GM12878 (cell line): Measurements from ENCODE around the gene MAP2K1. TPM values are rescaled to one million over a fixed set of nuclear protein-coding genes. Genes with fewer than 3 reads are reported as not detected.
A peak's percentile ranks its signal among the peaks of the same experiment; 100 is the strongest.

ENCODE experiments used
- BACH1 ChIP-seq: fragments of 450-650 bp; IDR thresholded peaks from 2 replicates; pipeline ENCODE4 v1.6.1; 2017; ENCODE audit warnings: mild to moderate bottlenecking, borderline replicate concordance
- BCL11A ChIP-seq: IDR thresholded peaks from 2 replicates; pipeline ENCODE4 v1.6.1; 2011; ENCODE audit warnings: low read depth, low read length
- BRCA1 ChIP-seq: IDR thresholded peaks from 2 replicates; pipeline ENCODE4 v1.6.1; 2011; ENCODE audit warnings: low read depth, low read length, improper control_type of control experiment
- CHD2 ChIP-seq: IDR thresholded peaks from 2 replicates; pipeline ENCODE4 v1.6.1; 2011; ENCODE audit warnings: low read depth, low read length, improper control_type of control experiment, borderline replicate concordance
- CREB1 ChIP-seq: IDR thresholded peaks from 2 replicates; pipeline ENCODE4 v1.6.1; 2012; ENCODE audit warnings: low read depth, mild to moderate bottlenecking, inconsistent platforms
- IRF4 ChIP-seq: IDR thresholded peaks from 2 replicates; pipeline ENCODE4 v1.6.1; 2011; ENCODE audit warnings: low read depth, low read length
- KAT2A ChIP-seq: conservative IDR thresholded peaks from 2 replicates; pipeline ENCODE4 v1.6.1; 2011; ENCODE audit warnings: low read depth, low read length; ENCODE audit not compliant: control insufficient read depth
- NBN ChIP-seq: fragments of 450-650 bp; IDR thresholded peaks from 2 replicates; pipeline ENCODE4 v1.6.1; 2016
- NFXL1 ChIP-seq: fragments of 450-650 bp; IDR thresholded peaks from 2 replicates; pipeline ENCODE4 v1.6.1; 2017; ENCODE audit warnings: antibody characterized with exemption, mild to moderate bottlenecking, borderline replicate concordance
- POLR2AphosphoS5 ChIP-seq: IDR thresholded peaks from 2 replicates; pipeline ENCODE4 v1.6.1; 2011; ENCODE audit warnings: mild to moderate bottlenecking, low read length, inconsistent platforms
- RB1 ChIP-seq: fragments of 450-650 bp; formaldehyde crosslinking; IDR thresholded peaks from 2 replicates; pipeline ENCODE4 v1.6.1; 2017; ENCODE audit warnings: mild to moderate bottlenecking, borderline replicate concordance
- SP1 ChIP-seq: IDR thresholded peaks from one replicate; pipeline ENCODE4 v1.6.1; 2011; ENCODE audit warnings: low read depth, low read length
- TARDBP ChIP-seq: IDR thresholded peaks from 2 replicates; pipeline ENCODE4 v1.6.1; 2016; ENCODE audit warnings: borderline replicate concordance
- ZZZ3 ChIP-seq: IDR thresholded peaks from 2 replicates; pipeline ENCODE4 v1.6.1; 2011; ENCODE audit warnings: low read depth; ENCODE audit not compliant: control insufficient read depth, insufficient read length
- polyA plus RNA-seq, 11 experiments: library from polyadenylated mRNA; depleted of rRNA in 4 of 11; unstranded in 6 of 11; stranded (reverse) in 5 of 11; fragments of >200 nt; fragmentation: Nextera tagmentation in 4 of 11; fragmentation: Illumina TruSeq in 1 of 11; extraction: Ambion mirVana in 4 of 11; extraction: Trizol in 1 of 11; gene quantifications; 1 replicate in 1 of 11; 2 replicates in 10 of 11; pipeline versions ENCODE4 v1.2.1 to v1.2.3, GENCODE V29; 2011 to 2016; ENCODE audit warnings: inconsistent platforms in 2 of 11, missing spikeins in 2 of 11, low read depth in 1 of 11
- total RNA-seq, 4 experiments: library from RNA; depleted of rRNA in 3 of 4; stranded (reverse); fragments of >200 nt in 3 of 4; fragmentation: Illumina TruSeq in 1 of 4; extraction: Trizol in 1 of 4; gene quantifications; 2 replicates each; pipeline versions ENCODE4 v1.2.1 to v1.2.3, GENCODE V29; 2013 to 2021
- TF ChIP-seq, protein P1 (sequence below): fragments of 450-650 bp; IDR thresholded peaks from 2 replicates; pipeline ENCODE4 v1.6.1; 2017; ENCODE audit warnings: mild to moderate bottlenecking, moderate library complexity
- TF ChIP-seq, protein P2 (sequence below): fragments of 450-650 bp; IDR thresholded peaks from 2 replicates; pipeline ENCODE4 v1.6.1; 2014; ENCODE audit warnings: mild to moderate bottlenecking
- TF ChIP-seq, protein P3 (sequence below): IDR thresholded peaks from 2 replicates; pipeline ENCODE4 v1.6.1; 2011; ENCODE audit warnings: low read depth, mild to moderate bottlenecking, low read length, moderate library complexity, borderline replicate concordance; ENCODE audit errors: extremely low read depth
- TF ChIP-seq, protein P4 (sequence below): IDR thresholded peaks from 2 replicates; pipeline ENCODE4 v1.6.1; 2012; ENCODE audit warnings: low read length, inconsistent platforms
- TF ChIP-seq, protein P5 (sequence below): IDR thresholded peaks from 2 replicates; pipeline ENCODE4 v1.6.1; 2011; ENCODE audit warnings: borderline replicate concordance, low read depth, mild to moderate bottlenecking, moderate library complexity, mixed read lengths, low read length; ENCODE audit not compliant: insufficient read depth; ENCODE audit errors: extremely low read length
- TF ChIP-seq, protein P6 (sequence below): fragments of 450-650 bp; IDR thresholded peaks from 2 replicates; pipeline ENCODE4 v1.6.1; 2016; ENCODE audit warnings: mild to moderate bottlenecking, moderate library complexity, borderline replicate concordance

Gene MAP2K1
- total and polyA plus RNA-seq, 10 of the 15 experiments (the other 5 are each of a cell fraction or from before 2014, with no cell fraction given) = 11.2 to 112 (median 56.6) TPM

DNA sequence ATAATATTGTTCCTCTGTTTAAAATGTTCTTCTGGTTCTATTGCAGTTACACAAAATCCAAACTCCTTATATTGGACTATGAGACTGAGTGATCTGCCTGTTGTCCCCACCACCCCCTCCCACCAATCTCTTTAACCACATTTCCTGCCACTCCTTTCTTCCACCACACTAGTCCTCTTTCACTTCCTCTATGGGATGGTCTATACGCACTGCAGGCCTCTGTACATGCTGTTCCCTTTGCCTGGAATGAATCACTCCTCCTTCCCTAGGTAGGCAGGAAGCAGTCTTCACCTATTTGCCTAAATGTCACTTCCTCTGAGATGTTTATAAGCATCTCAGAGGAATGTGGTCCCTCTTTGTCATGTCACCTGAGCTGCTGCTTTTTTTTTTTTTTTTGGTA, 4.0 kb downstream of the MAP2K1 start (continued):
- no peak for TF ChIP-seq POLR2AphosphoS5
- TF ChIP-seq BCL11A = peak; percentile 92
- TF ChIP-seq CHD2 = no peak
- TF ChIP-seq SP1 = peak; percentile 50
- TF ChIP-seq, protein P1, sequence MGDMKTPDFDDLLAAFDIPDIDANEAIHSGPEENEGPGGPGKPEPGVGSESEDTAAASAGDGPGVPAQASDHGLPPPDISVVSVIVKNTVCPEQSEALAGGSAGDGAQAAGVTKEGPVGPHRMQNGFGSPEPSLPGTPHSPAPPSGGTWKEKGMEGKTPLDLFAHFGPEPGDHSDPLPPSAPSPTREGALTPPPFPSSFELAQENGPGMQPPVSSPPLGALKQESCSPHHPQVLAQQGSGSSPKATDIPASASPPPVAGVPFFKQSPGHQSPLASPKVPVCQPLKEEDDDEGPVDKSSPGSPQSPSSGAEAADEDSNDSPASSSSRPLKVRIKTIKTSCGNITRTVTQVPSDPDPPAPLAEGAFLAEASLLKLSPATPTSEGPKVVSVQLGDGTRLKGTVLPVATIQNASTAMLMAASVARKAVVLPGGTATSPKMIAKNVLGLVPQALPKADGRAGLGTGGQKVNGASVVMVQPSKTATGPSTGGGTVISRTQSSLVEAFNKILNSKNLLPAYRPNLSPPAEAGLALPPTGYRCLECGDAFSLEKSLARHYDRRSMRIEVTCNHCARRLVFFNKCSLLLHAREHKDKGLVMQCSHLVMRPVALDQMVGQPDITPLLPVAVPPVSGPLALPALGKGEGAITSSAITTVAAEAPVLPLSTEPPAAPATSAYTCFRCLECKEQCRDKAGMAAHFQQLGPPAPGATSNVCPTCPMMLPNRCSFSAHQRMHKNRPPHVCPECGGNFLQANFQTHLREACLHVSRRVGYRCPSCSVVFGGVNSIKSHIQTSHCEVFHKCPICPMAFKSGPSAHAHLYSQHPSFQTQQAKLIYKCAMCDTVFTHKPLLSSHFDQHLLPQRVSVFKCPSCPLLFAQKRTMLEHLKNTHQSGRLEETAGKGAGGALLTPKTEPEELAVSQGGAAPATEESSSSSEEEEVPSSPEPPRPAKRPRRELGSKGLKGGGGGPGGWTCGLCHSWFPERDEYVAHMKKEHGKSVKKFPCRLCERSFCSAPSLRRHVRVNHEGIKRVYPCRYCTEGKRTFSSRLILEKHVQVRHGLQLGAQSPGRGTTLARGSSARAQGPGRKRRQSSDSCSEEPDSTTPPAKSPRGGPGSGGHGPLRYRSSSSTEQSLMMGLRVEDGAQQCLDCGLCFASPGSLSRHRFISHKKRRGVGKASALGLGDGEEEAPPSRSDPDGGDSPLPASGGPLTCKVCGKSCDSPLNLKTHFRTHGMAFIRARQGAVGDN = no peak
- TF ChIP-seq, protein P2, sequence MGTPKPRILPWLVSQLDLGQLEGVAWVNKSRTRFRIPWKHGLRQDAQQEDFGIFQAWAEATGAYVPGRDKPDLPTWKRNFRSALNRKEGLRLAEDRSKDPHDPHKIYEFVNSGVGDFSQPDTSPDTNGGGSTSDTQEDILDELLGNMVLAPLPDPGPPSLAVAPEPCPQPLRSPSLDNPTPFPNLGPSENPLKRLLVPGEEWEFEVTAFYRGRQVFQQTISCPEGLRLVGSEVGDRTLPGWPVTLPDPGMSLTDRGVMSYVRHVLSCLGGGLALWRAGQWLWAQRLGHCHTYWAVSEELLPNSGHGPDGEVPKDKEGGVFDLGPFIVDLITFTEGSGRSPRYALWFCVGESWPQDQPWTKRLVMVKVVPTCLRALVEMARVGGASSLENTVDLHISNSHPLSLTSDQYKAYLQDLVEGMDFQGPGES = no peak
- TF ChIP-seq CREB1 = peak; percentile 69; the same call in 1 of the 2 replicates
- TF ChIP-seq, protein P3, sequence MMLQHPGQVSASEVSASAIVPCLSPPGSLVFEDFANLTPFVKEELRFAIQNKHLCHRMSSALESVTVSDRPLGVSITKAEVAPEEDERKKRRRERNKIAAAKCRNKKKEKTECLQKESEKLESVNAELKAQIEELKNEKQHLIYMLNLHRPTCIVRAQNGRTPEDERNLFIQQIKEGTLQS = no peak
- TF ChIP-seq IRF4 = peak; percentile 96
- TF ChIP-seq BRCA1 = no peak
- TF ChIP-seq NBN = peak; percentile 50
- TF ChIP-seq, protein P4, sequence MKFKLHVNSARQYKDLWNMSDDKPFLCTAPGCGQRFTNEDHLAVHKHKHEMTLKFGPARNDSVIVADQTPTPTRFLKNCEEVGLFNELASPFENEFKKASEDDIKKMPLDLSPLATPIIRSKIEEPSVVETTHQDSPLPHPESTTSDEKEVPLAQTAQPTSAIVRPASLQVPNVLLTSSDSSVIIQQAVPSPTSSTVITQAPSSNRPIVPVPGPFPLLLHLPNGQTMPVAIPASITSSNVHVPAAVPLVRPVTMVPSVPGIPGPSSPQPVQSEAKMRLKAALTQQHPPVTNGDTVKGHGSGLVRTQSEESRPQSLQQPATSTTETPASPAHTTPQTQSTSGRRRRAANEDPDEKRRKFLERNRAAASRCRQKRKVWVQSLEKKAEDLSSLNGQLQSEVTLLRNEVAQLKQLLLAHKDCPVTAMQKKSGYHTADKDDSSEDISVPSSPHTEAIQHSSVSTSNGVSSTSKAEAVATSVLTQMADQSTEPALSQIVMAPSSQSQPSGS = peak; percentile 87
- TF ChIP-seq, protein P5, sequence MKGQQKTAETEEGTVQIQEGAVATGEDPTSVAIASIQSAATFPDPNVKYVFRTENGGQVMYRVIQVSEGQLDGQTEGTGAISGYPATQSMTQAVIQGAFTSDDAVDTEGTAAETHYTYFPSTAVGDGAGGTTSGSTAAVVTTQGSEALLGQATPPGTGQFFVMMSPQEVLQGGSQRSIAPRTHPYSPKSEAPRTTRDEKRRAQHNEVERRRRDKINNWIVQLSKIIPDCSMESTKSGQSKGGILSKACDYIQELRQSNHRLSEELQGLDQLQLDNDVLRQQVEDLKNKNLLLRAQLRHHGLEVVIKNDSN = no peak
- no peak for TF ChIP-seq KAT2A
- TF ChIP-seq ZZZ3 = no peak
- TF ChIP-seq, protein P6, sequence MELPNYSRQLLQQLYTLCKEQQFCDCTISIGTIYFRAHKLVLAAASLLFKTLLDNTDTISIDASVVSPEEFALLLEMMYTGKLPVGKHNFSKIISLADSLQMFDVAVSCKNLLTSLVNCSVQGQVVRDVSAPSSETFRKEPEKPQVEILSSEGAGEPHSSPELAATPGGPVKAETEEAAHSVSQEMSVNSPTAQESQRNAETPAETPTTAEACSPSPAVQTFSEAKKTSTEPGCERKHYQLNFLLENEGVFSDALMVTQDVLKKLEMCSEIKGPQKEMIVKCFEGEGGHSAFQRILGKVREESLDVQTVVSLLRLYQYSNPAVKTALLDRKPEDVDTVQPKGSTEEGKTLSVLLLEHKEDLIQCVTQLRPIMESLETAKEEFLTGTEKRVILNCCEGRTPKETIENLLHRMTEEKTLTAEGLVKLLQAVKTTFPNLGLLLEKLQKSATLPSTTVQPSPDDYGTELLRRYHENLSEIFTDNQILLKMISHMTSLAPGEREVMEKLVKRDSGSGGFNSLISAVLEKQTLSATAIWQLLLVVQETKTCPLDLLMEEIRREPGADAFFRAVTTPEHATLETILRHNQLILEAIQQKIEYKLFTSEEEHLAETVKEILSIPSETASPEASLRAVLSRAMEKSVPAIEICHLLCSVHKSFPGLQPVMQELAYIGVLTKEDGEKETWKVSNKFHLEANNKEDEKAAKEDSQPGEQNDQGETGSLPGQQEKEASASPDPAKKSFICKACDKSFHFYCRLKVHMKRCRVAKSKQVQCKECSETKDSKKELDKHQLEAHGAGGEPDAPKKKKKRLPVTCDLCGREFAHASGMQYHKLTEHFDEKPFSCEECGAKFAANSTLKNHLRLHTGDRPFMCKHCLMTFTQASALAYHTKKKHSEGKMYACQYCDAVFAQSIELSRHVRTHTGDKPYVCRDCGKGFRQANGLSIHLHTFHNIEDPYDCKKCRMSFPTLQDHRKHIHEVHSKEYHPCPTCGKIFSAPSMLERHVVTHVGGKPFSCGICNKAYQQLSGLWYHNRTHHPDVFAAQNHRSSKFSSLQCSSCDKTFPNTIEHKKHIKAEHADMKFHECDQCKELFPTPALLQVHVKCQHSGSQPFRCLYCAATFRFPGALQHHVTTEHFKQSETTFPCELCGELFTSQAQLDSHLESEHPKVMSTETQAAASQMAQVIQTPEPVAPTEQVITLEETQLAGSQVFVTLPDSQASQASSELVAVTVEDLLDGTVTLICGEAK = no peak
- no peak for TF ChIP-seq RB1
- no peak for TF ChIP-seq NFXL1
- peak; percentile 61; the same call in 1 of the 2 replicates for TF ChIP-seq BACH1
- no peak for TF ChIP-seq TARDBP
